Measurements from ENCODE around the gene ZNF512B.
A peak's percentile ranks its signal among the peaks of the same experiment; 100 is the strongest.
"Not testable (repeated sequence)": the region's sequence is repeated elsewhere in the genome, so short reads cannot be mapped to it uniquely, and the experiment has no call there.

The ZNF512B gene

GRCh38 chr20:63969838-63970713, at the start of gene ZNF512B:
Gene ZNF512B (minus strand): TSS chr20:63969930. CDS start chr20:63967950, 1,980 bp downstream.
- DNase-seq: peak; percentile 60

- no peak for DNase-seq
These were observed 45.9 kb upstream of the ZNF512B start for GRCh38 chr20:64015635-64016034.

- not testable (repeated sequence) for DNase-seq
These were observed 42.8 kb upstream of the ZNF512B start for GRCh38 chr20:64012385-64013154.

GRCh38 chr20:64011366-64011779, 41.6 kb upstream of the ZNF512B start:
- DNase-seq: no peak

- DNase-seq: no peak
These were observed 41.0 kb upstream of the ZNF512B start for GRCh38 chr20:64010711-64011237.

GRCh38 chr20:64009811-64010387, 40.2 kb upstream of the ZNF512B start:
- DNase-seq: no peak

GRCh38 chr20:64006902-64007301, 37.2 kb upstream of the ZNF512B start:
- no peak for DNase-seq

GRCh38 chr20:64006490-64006889, 36.8 kb upstream of the ZNF512B start:
- DNase-seq: no peak

GRCh38 chr20:64005394-64005793, 35.7 kb upstream of the ZNF512B start:
- DNase-seq: no peak

- no peak for DNase-seq
These were observed 34.4 kb upstream of the ZNF512B start for GRCh38 chr20:64003960-64004725.

- DNase-seq: no peak
These were observed 31.9 kb upstream of the ZNF512B start for GRCh38 chr20:64001607-64002011.

- DNase-seq: no peak
These were observed 31.2 kb upstream of the ZNF512B start for GRCh38 chr20:64000906-64001305.

- DNase-seq: no peak
These were observed 13.2 kb upstream of the ZNF512B start for GRCh38 chr20:63982937-63983336.

- DNase-seq: peak; percentile 91 to 94
These were observed 11.3 kb upstream of the ZNF512B start, which contains the start of gene PRPF6 for GRCh38 chr20:63980806-63981728. Gene PRPF6 (plus strand): TSS chr20:63981132. CDS start chr20:63981246, 114 bp downstream.

- DNase-seq: peak in 1 of 2 experiments; percentile 20
These were observed 10.6 kb upstream of the ZNF512B start for GRCh38 chr20:63980317-63980805.

- DNase-seq: peak; percentile 66 to 71
These were observed 10.0 kb upstream of the ZNF512B start, which contains the start of gene SAMD10 for GRCh38 chr20:63979557-63980316. Gene SAMD10 (minus strand): TSS chr20:63979642. CDS start chr20:63979467, 175 bp downstream.

GRCh38 chr20:63979229-63979556, 9.5 kb upstream of the ZNF512B start:
- no peak for DNase-seq

- no peak for DNase-seq
These were observed 8.8 kb upstream of the ZNF512B start for GRCh38 chr20:63978319-63979228.

- peak; percentile 41 to 52 for DNase-seq
These were observed 8.1 kb upstream of the ZNF512B start for GRCh38 chr20:63977739-63978276.

Data from activated CD4-positive, alpha-beta T cell treated with anti-CD3 and anti-CD28 coated beads, Interleukin-2, amount 50 U/mL, for 4 hours (primary cell).